ENCODE measurements around the gene FTO. TPM values are rescaled to one million over a fixed set of nuclear protein-coding genes. Genes with fewer than 3 reads are reported as not detected.

FTO gene
- total and polyA plus RNA-seq, 4 experiments from 2014 or later = 61.5 to 126 (median 69.7) TPM

GRCh38 chr16:53932975-53933374, 229.0 kb downstream of the FTO start:
- no peak overlapping the region for H3K27ac Mint-ChIP-seq
- Histone ChIP-seq H3K36me3 (ENCODE audit: insufficient read depth, low read length) (no peaks in the 10 kb centered on the region), H3K27ac (ENCODE audit: low read depth, low read length) (no peak overlapping the region), H3K9me3 (ENCODE audit: control insufficient read depth in 1 of 2, low read length in 2 of 2) (no peaks in the 10 kb centered on the region), H3K27me3 (ENCODE audit: insufficient read depth, low read length) (no peaks in the 10 kb centered on the region), H3K4me3 (ENCODE audit: low read length in 2 of 2) (no peak overlapping the region), H3K4me1 (ENCODE audit: insufficient read depth, low read length) (no peaks in the 10 kb centered on the region)
- intact Hi-C loops (cut with micrococcal nuclease) = no loop called here
- ChIA-PET CTCF (ENCODE audit: partially characterized antibody) (no interaction called here), POLR2A (ENCODE audit: partially characterized antibody) (no interaction called here)
- peaks cover 0 to 2% (median 0%) of the 10 kb centered on the region in 8 donors for H3K9me3 Mint-ChIP-seq
- H3K4me3 Mint-ChIP-seq = no peak overlapping the region
- no peaks in the 10 kb centered on the region for H3K4me1 Mint-ChIP-seq
- no peak for DNase-seq
- H3K27me3 Mint-ChIP-seq = no peaks in the 10 kb centered on the region
- H3K36me3 Mint-ChIP-seq = peaks cover 39 to 42% of the 10 kb centered on the region in 2 donors

- Mint-ChIP-seq H3K27ac (no peak overlapping the region), H3K36me3 (peaks cover 41 to 46% of the 10 kb centered on the region in 2 donors)
Measured at GRCh38 chr16:53933407-53933806, 229.5 kb downstream of the FTO start.

GRCh38 chr16:53936052-53936451, 232.1 kb downstream of the FTO start:
- H3K4me3 ChIP-seq (ENCODE audit: low read length in 2 of 2) = no peak overlapping the region
- CTCF ChIA-PET (ENCODE audit: partially characterized antibody) = no interaction called here

More at GRCh38 chr16:53933407-53933806, 229.5 kb downstream of the FTO start:
- Histone ChIP-seq H3K4me3 (ENCODE audit: low read length in 2 of 2) (no peak overlapping the region), H3K27ac (ENCODE audit: low read depth, low read length) (no peak overlapping the region), H3K4me1 (ENCODE audit: insufficient read depth, low read length) (no peaks in the 10 kb centered on the region), H3K36me3 (ENCODE audit: insufficient read depth, low read length) (no peaks in the 10 kb centered on the region), H3K27me3 (ENCODE audit: insufficient read depth, low read length) (no peaks in the 10 kb centered on the region), H3K9me3 (ENCODE audit: control insufficient read depth in 1 of 2, low read length in 2 of 2) (no peaks in the 10 kb centered on the region)
- Mint-ChIP-seq H3K4me3 (no peak overlapping the region), H3K4me1 (peaks cover 0 to under 1% (median 0%) of the 10 kb centered on the region in 4 donors), H3K9me3 (peaks cover 0 to 4% (median 0%) of the 10 kb centered on the region in 8 donors), H3K27me3 (no peaks in the 10 kb centered on the region)
- POLR2A ChIA-PET (ENCODE audit: partially characterized antibody) = no interaction called here
- intact Hi-C loops (cut with micrococcal nuclease) = no loop called here
- DNase-seq = no peak
- CTCF ChIA-PET (ENCODE audit: partially characterized antibody) = no interaction called here

GRCh38 chr16:53936529-53936928, 232.6 kb downstream of the FTO start:
- no peak overlapping the region for H3K27ac Mint-ChIP-seq
- POLR2A ChIA-PET (ENCODE audit: partially characterized antibody) = interaction anchor here (0.9 kb wide), 1 partner anchor 9 kb away, joined by 3 read pairs; no protein-coding TSS in a partner anchor
- no peak overlapping the region for H3K4me3 Mint-ChIP-seq
- intact Hi-C loops (cut with micrococcal nuclease) = no loop called here
- CTCF ChIA-PET (ENCODE audit: partially characterized antibody) = no interaction called here
- Histone ChIP-seq H3K4me1 (ENCODE audit: insufficient read depth, low read length) (no peaks in the 10 kb centered on the region), H3K9me3 (ENCODE audit: control insufficient read depth in 1 of 2, low read length in 2 of 2) (no peaks in the 10 kb centered on the region), H3K27me3 (ENCODE audit: insufficient read depth, low read length) (no peaks in the 10 kb centered on the region), H3K4me3 (ENCODE audit: low read length in 2 of 2) (no peak overlapping the region), H3K36me3 (ENCODE audit: insufficient read depth, low read length) (no peaks in the 10 kb centered on the region), H3K27ac (ENCODE audit: low read depth, low read length) (no peak overlapping the region)
- H3K36me3 Mint-ChIP-seq = peaks cover 56 to 68% of the 10 kb centered on the region in 2 donors
- peaks cover 0 to 2% (median 0%) of the 10 kb centered on the region in 4 donors for H3K4me1 Mint-ChIP-seq
- peaks cover 0 to 6% (median 0%) of the 10 kb centered on the region in 8 donors for H3K9me3 Mint-ChIP-seq
- H3K27me3 Mint-ChIP-seq = no peaks in the 10 kb centered on the region
- no peak for DNase-seq

More at GRCh38 chr16:53936052-53936451, 232.1 kb downstream of the FTO start:
- Mint-ChIP-seq H3K4me3 (no peak overlapping the region), H3K9me3 (peaks cover 0 to 6% (median 0%) of the 10 kb centered on the region in 8 donors), H3K27ac (no peak overlapping the region), H3K27me3 (no peaks in the 10 kb centered on the region), H3K36me3 (peaks cover 54 to 64% of the 10 kb centered on the region in 2 donors), H3K4me1 (peaks cover 0 to 2% (median 0%) of the 10 kb centered on the region in 4 donors)
- intact Hi-C loops (cut with micrococcal nuclease) = no loop called here
- Histone ChIP-seq H3K36me3 (ENCODE audit: insufficient read depth, low read length) (no peaks in the 10 kb centered on the region), H3K9me3 (ENCODE audit: control insufficient read depth in 1 of 2, low read length in 2 of 2) (no peaks in the 10 kb centered on the region), H3K27ac (ENCODE audit: low read depth, low read length) (no peak overlapping the region), H3K4me1 (ENCODE audit: insufficient read depth, low read length) (no peaks in the 10 kb centered on the region), H3K27me3 (ENCODE audit: insufficient read depth, low read length) (no peaks in the 10 kb centered on the region)
- no peak for DNase-seq
- POLR2A ChIA-PET (ENCODE audit: partially characterized antibody) = no interaction called here

GRCh38 chr16:53937161-53937880, 233.4 kb downstream of the FTO start:
- no peak overlapping the region for H3K27ac Mint-ChIP-seq
- H3K9me3 Mint-ChIP-seq = peaks cover 0 to 6% (median 0%) of the 10 kb centered on the region in 8 donors
- POLR2A ChIA-PET (ENCODE audit: partially characterized antibody) = interaction anchor here (0.9 kb wide), 1 partner anchor 10 kb away, joined by 3 read pairs; no protein-coding TSS in a partner anchor
- no peak overlapping the region for H3K27ac ChIP-seq (ENCODE audit: low read depth, low read length)
- no peak overlapping the region for H3K4me3 Mint-ChIP-seq
- H3K27me3 Mint-ChIP-seq = no peaks in the 10 kb centered on the region
- H3K36me3 ChIP-seq (ENCODE audit: insufficient read depth, low read length) = no peaks in the 10 kb centered on the region
- H3K36me3 Mint-ChIP-seq = peaks cover 62 to 76% of the 10 kb centered on the region in 2 donors
- H3K27me3 ChIP-seq (ENCODE audit: insufficient read depth, low read length) = no peaks in the 10 kb centered on the region
- intact Hi-C loops (cut with micrococcal nuclease) = no loop called here
- H3K4me1 ChIP-seq (ENCODE audit: insufficient read depth, low read length) = no peaks in the 10 kb centered on the region
- H3K4me3 ChIP-seq (ENCODE audit: low read length in 2 of 2) = no peak overlapping the region
- DNase-seq = no peak
- peaks cover 0 to 2% (median 0%) of the 10 kb centered on the region in 4 donors for H3K4me1 Mint-ChIP-seq
- CTCF ChIA-PET (ENCODE audit: partially characterized antibody) = no interaction called here
- H3K9me3 ChIP-seq (ENCODE audit: control insufficient read depth in 1 of 2, low read length in 2 of 2) = no peaks in the 10 kb centered on the region

- ChIA-PET CTCF (ENCODE audit: partially characterized antibody) (interaction anchor here (0.6 kb wide), 1 partner anchor 1623 kb away, joined by 3 read pairs; the partner anchor contains the start of gene CAPNS2), POLR2A (ENCODE audit: partially characterized antibody) (no interaction called here)
- no peaks in the 10 kb centered on the region for H3K9me3 ChIP-seq (ENCODE audit: control insufficient read depth in 1 of 2, low read length in 2 of 2)
- Mint-ChIP-seq H3K9me3 (peaks cover 0 to 2% (median 0%) of the 10 kb centered on the region in 8 donors), H3K36me3 (peaks cover 25 to 30% of the 10 kb centered on the region in 2 donors), H3K27ac (no peak overlapping the region), H3K4me3 (no peak overlapping the region), H3K27me3 (no peaks in the 10 kb centered on the region), H3K4me1 (peaks cover 2 to 9% (median 4%) of the 10 kb centered on the region in 4 donors)
- intact Hi-C loops (cut with micrococcal nuclease) = no loop called here
- no peaks in the 10 kb centered on the region for H3K4me1 ChIP-seq (ENCODE audit: insufficient read depth, low read length)
- DNase-seq = no peak
- H3K27me3 ChIP-seq (ENCODE audit: insufficient read depth, low read length) = no peaks in the 10 kb centered on the region
- no peaks in the 10 kb centered on the region for H3K36me3 ChIP-seq (ENCODE audit: insufficient read depth, low read length)
- H3K4me3 ChIP-seq (ENCODE audit: low read length in 2 of 2) = no peak overlapping the region
- no peak overlapping the region for H3K27ac ChIP-seq (ENCODE audit: low read depth, low read length)
Measured at GRCh38 chr16:53944025-53944424, 240.1 kb downstream of the FTO start.

- Mint-ChIP-seq H3K4me3 (no peak overlapping the region), H3K4me1 (peaks cover 8 to 13% (median 10%) of the 10 kb centered on the region in 4 donors), H3K27me3 (no peaks in the 10 kb centered on the region), H3K36me3 (peaks cover 8 to 13% of the 10 kb centered on the region in 2 donors), H3K9me3 (no peaks in the 10 kb centered on the region), H3K27ac (no peak overlapping the region)
- ChIA-PET POLR2A (ENCODE audit: partially characterized antibody) (no interaction called here), CTCF (ENCODE audit: partially characterized antibody) (no interaction called here)
- peak in 1 of 5 donors; percentile 8 for DNase-seq
- Histone ChIP-seq H3K27ac (ENCODE audit: low read depth, low read length) (no peak overlapping the region), H3K4me1 (ENCODE audit: insufficient read depth, low read length) (no peaks in the 10 kb centered on the region), H3K9me3 (ENCODE audit: control insufficient read depth in 1 of 2, low read length in 2 of 2) (no peaks in the 10 kb centered on the region), H3K4me3 (ENCODE audit: low read length in 2 of 2) (no peak overlapping the region), H3K27me3 (ENCODE audit: insufficient read depth, low read length) (no peaks in the 10 kb centered on the region), H3K36me3 (ENCODE audit: insufficient read depth, low read length) (no peaks in the 10 kb centered on the region)
- intact Hi-C loops (cut with micrococcal nuclease) = no loop called here
Measured at GRCh38 chr16:53945996-53946395, 242.0 kb downstream of the FTO start.

All from CD4-positive, alpha-beta memory T cell (primary cell).